BLaER1 treated with 17β-estradiol and CSF1 and Interleukin-3, amounts not matched to agents 10 nM and 100 nM (cell line): ENCODE measurements around the gene ESYT3.
A peak's percentile ranks its signal among the peaks of the same experiment; 100 is the strongest.
"Not testable (repeated sequence)": the region's sequence is repeated elsewhere in the genome, so short reads cannot be mapped to it uniquely, and the experiment has no call there.

Experiments used
- H3K27ac ChIP-seq, 11 experiments: shearing (Covaris generic); formaldehyde crosslinking; 2 replicates each; pipeline ENCODE4 v1.8.1; 2022
- H3K27me3 ChIP-seq, 11 experiments: shearing (Covaris generic); formaldehyde crosslinking; 2 replicates each; pipeline ENCODE4 v1.8.1; 2022
- H3K36me3 ChIP-seq, 11 experiments: shearing (Covaris generic); formaldehyde crosslinking; 2 replicates each; pipeline ENCODE4 v1.8.1; 2022
- H3K4me1 ChIP-seq, 10 experiments: shearing (Covaris generic); formaldehyde crosslinking; 2 replicates each; pipeline ENCODE4 v1.8.1; 2022
- H3K4me2 ChIP-seq, 11 experiments: shearing (Covaris generic); formaldehyde crosslinking; 2 replicates each; pipeline ENCODE4 v1.8.1; 2022
- H3K4me3 ChIP-seq, 10 experiments: shearing (Covaris generic); formaldehyde crosslinking; 2 replicates each; pipeline ENCODE4 v1.8.1; 2022
- H3K9ac ChIP-seq, 11 experiments: shearing (Covaris generic); formaldehyde crosslinking; 2 replicates each; pipeline ENCODE4 v1.8.1; 2022
- H3K9me3 ChIP-seq, 11 experiments: shearing (Covaris generic); formaldehyde crosslinking; replicated peaks in 1 of 11; 2 replicates each; pipeline ENCODE4 v1.8.1; 2022
- H4K20me1 ChIP-seq, 11 experiments: shearing (Covaris generic); formaldehyde crosslinking; 2 replicates each; pipeline ENCODE4 v1.8.1; 2022
- Cebpa-rat ChIP-seq, 11 experiments: shearing (Covaris generic); IDR thresholded peaks; 2 replicates each; pipeline ENCODE4 v1.8.1; 2022

The ESYT3 gene

DNA sequence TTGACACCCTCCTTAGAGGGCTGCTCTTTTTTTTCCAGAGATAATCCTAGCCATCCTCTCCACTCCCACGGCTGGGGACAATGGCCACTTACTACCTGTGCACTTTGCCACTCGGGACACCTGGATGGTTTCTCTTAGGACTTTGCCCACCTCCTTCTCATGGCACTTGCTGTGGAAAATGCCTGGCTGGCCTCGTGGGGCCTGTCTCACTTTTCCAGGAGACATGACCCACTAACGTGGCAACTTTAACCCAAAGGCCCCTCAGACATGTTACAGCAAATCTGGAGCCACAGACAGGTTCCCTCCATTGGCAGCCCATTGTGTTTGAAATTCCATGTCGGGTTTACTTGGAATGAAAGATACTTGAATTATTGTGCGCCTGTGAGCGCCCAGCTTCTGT lies 29.4 kb upstream of the ESYT3 start:
- no peak overlapping the region for H3K4me2 ChIP-seq
- no peak for TF ChIP-seq Cebpa-rat (IDR thresholded peaks at IDR 0.05)
- H3K4me3 ChIP-seq: no peak overlapping the region
- H3K36me3 ChIP-seq: peaks cover 0 to 52% (median 0%) of the 10 kb centered on the region in 11 experiments; a peak in 4 of 22 replicates
- no peaks in the 10 kb centered on the region for H3K9me3 ChIP-seq
- no peaks in the 10 kb centered on the region for H4K20me1 ChIP-seq
- no peak overlapping the region for H3K9ac ChIP-seq
- peaks cover 0 to 30% (median 0%) of the 10 kb centered on the region in 10 experiments; a peak in 8 of 20 replicates for H3K4me1 ChIP-seq
- H3K27me3 ChIP-seq: no peaks in the 10 kb centered on the region
- H3K27ac ChIP-seq: no peak overlapping the region

DNA sequence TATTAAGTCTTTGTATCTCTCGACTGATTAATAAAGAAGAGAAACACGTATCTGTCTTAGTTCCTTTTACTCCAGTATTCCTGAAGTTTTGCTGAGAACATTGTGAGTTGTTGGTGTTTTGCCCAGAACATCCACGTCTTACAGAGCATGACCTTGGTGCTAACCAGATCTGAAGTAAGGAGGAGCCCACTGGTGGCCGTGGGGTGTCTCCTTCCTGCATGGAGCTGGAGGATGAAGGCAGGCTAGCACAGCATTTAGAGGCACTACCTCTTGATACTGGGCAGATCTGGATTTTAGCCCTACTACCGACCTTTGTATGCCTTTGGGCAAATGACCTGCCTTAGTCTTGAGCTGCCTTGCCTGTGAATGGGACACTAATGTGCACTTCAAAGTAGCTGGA lies 28.9 kb upstream of the ESYT3 start:
- no peak for TF ChIP-seq Cebpa-rat (IDR thresholded peaks at IDR 0.05)
- Histone ChIP-seq H4K20me1 (no peaks in the 10 kb centered on the region), H3K4me1 (peaks cover 0 to 34% (median 4%) of the 10 kb centered on the region in 10 experiments; a peak in 9 of 20 replicates), H3K27ac (no peak overlapping the region), H3K9ac (no peak overlapping the region), H3K4me2 (no peak overlapping the region), H3K4me3 (no peak overlapping the region), H3K27me3 (no peaks in the 10 kb centered on the region), H3K36me3 (peaks cover 0 to 47% (median 0%) of the 10 kb centered on the region in 11 experiments; a peak in 4 of 22 replicates), H3K9me3 (no peaks in the 10 kb centered on the region)

DNA sequence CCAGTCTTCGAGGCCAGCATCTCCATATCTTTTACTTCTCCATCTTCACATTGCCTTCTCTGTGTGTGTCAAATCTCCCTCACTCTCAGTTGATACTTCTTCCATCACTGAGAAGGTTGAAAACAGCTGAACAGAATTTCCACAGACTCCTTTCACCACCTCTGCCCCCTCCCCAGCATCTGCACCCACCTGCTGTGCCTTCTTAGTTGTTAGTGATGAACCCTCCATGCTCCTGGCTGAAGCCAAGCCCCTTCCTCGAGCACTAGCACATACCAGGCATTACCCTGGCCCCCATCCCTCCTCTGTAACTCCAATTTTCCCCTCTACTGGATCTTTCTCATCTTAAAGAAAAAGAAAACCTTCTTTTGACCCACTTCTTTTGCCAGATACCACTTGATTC lies 27.8 kb upstream of the ESYT3 start:
- Histone ChIP-seq H3K27me3 (no peaks in the 10 kb centered on the region), H3K9ac (no peak overlapping the region), H3K9me3 (no peaks in the 10 kb centered on the region), H3K4me1 (peaks cover 0 to 46% (median 11%) of the 10 kb centered on the region in 10 experiments; a peak in 13 of 20 replicates), H3K27ac (no peak overlapping the region), H3K4me3 (no peak overlapping the region), H3K36me3 (peaks cover 0 to 36% (median 0%) of the 10 kb centered on the region in 11 experiments; a peak in 4 of 22 replicates), H4K20me1 (no peaks in the 10 kb centered on the region), H3K4me2 (no peak overlapping the region)
- no peak for TF ChIP-seq Cebpa-rat (IDR thresholded peaks at IDR 0.05)

DNA sequence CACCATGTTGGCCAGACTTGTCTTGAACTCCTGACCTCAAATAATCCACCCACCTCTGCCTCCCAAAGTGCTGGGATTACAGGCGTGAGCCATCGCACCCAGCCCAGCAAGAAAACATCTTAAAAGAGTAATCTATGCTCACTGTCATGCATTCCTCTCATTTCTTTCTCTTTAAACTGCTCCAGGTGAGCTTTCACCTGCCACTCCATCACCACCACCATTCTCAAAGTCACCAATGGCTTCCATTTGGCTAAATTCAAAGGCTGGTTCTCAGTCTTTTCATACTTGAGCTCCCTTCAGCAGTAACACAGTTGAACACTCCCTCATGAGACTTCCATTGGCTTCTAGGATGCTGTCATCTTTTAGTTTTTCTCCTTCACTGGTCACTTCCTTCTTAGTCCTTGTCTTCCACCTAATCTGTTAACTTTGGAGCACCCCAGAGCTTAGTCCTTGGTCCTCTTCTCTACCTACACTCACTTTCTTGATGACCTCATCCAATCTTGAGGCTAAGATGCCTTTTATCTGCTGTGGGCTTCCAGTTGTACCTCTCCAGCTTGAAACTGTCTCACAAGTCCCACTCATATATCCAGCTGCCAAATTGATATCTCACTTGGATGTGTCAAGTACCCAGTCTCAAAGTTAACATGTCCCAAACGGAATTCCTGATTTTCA lies 27.0 kb upstream of the ESYT3 start:
- Histone ChIP-seq H3K9ac (no peak overlapping the region), H3K36me3 (peaks cover 0 to 30% (median 0%) of the 10 kb centered on the region in 11 experiments; a peak in 4 of 22 replicates), H3K4me2 (peak overlapping the region in 2 of 11 experiments; percentile 88 to 91; a peak in 3 of 22 replicates), H4K20me1 (no peaks in the 10 kb centered on the region), H3K27me3 (no peaks in the 10 kb centered on the region), H3K9me3 (no peaks in the 10 kb centered on the region), H3K4me3 (no peak overlapping the region), H3K27ac (no peak overlapping the region), H3K4me1 (peaks cover 0 to 53% (median 11%) of the 10 kb centered on the region in 10 experiments; a peak in 13 of 20 replicates)
- no peak for TF ChIP-seq Cebpa-rat (IDR thresholded peaks at IDR 0.05)

DNA sequence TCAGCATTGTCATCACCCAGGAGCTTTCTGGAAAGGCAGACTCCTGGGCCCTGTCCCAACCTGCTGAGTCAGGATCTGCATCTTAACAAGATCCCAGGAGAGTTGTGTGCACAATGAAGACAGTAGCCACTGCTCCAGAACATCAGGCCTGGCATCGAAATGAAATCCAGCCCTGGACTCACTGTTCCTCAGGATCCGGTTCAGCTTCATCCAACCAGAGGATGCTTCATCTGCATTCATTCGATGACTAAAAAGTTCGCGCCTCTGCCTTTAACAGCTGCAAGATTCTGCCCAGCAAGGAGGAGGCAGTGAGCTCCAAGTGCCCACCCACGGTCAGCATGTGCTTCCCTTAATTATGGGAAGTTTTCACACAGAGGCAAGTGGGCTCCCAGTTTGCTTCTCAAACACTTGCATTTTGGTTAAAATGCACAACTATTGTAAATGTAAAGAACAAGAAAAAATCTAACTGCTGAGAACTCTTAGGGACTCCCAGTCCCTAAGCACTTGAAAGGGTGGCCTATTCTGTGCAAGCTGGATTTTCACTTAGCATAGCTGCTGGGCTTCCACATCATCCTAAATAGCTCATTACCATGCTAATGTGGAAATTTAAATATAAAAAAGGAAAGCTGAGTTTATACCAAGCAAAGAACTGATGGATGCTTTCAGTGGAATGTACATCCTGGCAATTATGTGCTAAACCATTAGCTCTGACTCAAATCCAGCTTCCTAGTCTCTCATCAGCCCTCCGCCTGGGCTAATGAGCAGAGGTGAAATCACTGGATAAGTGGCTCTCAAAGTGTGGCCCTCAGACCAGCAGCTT lies 25.5 kb upstream of the ESYT3 start:
- Histone ChIP-seq H3K9me3 (no peaks in the 10 kb centered on the region), H3K36me3 (peaks cover 0 to 14% (median 0%) of the 10 kb centered on the region in 11 experiments; a peak in 4 of 22 replicates), H3K4me1 (peaks cover 0 to 69% (median 16%) of the 10 kb centered on the region in 10 experiments; a peak in 13 of 20 replicates), H3K4me3 (no peak overlapping the region), H4K20me1 (no peaks in the 10 kb centered on the region), H3K27me3 (no peaks in the 10 kb centered on the region), H3K9ac (no peak overlapping the region), H3K4me2 (peak overlapping the region in 3 of 11 experiments; percentile 81 to 91 (median 88); a peak in 6 of 22 replicates), H3K27ac (peak overlapping the region in 2 of 11 experiments; percentile 67 to 89; a peak in 3 of 22 replicates)
- TF ChIP-seq Cebpa-rat (IDR thresholded peaks at IDR 0.05): no peak

DNA sequence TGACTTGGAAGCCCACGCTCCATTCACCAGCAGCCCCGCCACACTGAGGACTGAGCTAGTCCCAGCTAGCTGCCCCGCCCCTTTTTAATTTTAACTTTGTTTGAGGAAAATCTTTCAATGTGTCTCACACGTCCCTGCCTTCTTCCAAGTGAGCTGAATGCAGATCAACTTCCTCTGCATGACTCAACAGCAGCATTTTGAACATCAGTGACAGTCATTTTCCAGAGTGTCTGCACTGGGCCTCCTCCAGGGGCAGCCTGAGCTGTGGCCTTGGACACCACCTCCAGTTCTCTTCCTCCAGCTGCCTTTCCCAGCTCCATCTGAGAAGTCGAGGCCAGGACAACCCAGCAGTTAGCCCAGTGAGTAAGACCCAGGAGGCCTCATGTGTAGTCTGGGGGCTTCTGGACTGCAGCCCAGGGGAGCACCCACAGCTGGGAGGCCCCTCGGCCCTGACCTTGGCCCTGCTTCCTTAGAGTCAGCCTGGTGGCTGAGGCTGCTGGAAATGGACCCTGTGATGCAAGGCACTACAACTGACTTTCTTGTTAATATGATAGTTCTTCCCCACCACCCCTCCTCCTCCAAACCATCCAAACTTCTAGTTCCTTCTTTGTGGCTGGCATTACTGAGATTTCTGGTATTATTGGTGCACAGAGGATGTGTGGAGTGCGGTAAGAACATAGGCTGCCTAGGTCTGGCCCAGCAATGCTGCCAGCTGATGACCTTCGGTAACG lies 21.4 kb upstream of the ESYT3 start:
- Histone ChIP-seq H3K4me3 (peak overlapping the region in 1 of 10 experiments; percentile 13; a peak in 1 of 20 replicates), H3K9me3 (no peaks in the 10 kb centered on the region), H4K20me1 (no peaks in the 10 kb centered on the region), H3K4me1 (peaks cover 0 to 95% (median 16%) of the 10 kb centered on the region in 10 experiments; a peak in 13 of 20 replicates), H3K9ac (peak overlapping the region in 5 of 11 experiments; percentile 26 to 74 (median 63); a peak in 8 of 22 replicates), H3K27ac (peak overlapping the region in 6 of 11 experiments; percentile 53 to 89 (median 79); a peak in 13 of 22 replicates), H3K27me3 (no peaks in the 10 kb centered on the region), H3K36me3 (no peaks in the 10 kb centered on the region), H3K4me2 (peak overlapping the region in 5 of 11 experiments; percentile 58 to 91 (median 81); a peak in 11 of 22 replicates)
- no peak for TF ChIP-seq Cebpa-rat (IDR thresholded peaks at IDR 0.05)

DNA sequence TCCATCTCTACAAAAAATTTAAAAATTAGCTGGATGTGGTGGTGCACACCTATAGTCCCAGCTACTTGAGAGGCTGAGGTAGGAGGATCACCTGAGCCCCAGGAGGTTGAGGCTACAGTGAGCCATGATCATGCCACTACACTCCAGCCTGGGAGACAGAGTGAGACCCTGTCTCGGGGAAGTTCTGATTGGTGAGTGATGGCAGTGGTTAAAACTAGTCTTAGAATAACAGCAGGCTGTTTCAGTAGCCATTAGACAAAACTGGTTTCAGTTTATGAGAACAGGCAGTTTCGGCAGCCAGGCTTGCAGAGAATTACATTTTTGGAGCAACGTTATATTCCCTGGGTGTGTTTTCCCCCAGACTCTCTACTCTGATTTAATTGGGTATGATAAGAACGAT lies 18.2 kb upstream of the ESYT3 start:
- peaks cover 6 to 20% (median 13%) of the 10 kb centered on the region in 11 experiments; a peak in 19 of 22 replicates for H3K9me3 ChIP-seq
- not testable (repeated sequence) for H3K9ac ChIP-seq, H3K36me3 ChIP-seq, H3K27me3 ChIP-seq, H4K20me1 ChIP-seq, H3K27ac ChIP-seq, H3K4me3 ChIP-seq
- peaks cover 0 to 63% (median 6%) of the 10 kb centered on the region in 10 experiments; a peak in 10 of 20 replicates for H3K4me1 ChIP-seq
- H3K4me2 ChIP-seq: peak overlapping the region in 2 of 11 experiments; percentile 66 to 74; a peak in 4 of 22 replicates

DNA sequence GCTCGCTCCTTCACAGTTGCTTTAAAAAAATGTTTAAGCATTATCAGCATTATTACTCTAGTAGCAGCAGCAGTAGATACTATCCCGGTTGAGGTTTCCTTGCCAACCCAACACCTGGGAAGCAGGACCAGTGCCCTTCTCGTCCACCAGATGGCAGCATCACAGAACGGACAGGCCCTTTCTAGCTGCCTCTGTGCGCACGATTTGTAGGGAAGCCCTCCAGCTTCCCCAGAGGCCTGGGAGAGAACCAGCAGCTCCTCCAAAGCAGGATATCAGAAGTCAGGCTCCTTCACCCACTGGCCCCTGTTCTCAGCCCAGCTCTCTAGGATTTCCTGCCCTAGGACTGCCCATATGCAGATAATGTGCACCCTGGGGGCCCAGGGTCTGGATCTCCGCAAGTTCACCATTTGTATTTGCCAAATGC lies 16.8 kb upstream of the ESYT3 start:
- TF ChIP-seq Cebpa-rat (IDR thresholded peaks at IDR 0.05): no peak
- Histone ChIP-seq H3K4me1 (peaks cover 0 to 50% (median 4%) of the 10 kb centered on the region in 10 experiments; a peak in 10 of 20 replicates), H3K36me3 (no peaks in the 10 kb centered on the region), H3K9ac (no peak overlapping the region), H3K27me3 (no peaks in the 10 kb centered on the region), H3K9me3 (peaks cover 6 to 20% (median 13%) of the 10 kb centered on the region in 11 experiments; a peak in 19 of 22 replicates), H3K4me3 (no peak overlapping the region), H4K20me1 (no peaks in the 10 kb centered on the region), H3K4me2 (peak overlapping the region in 1 of 11 experiments; percentile 30; a peak in 1 of 22 replicates), H3K27ac (no peak overlapping the region)
